Measurements from ENCODE around the gene OSBPL3.

GRCh38 chr7:24883622-24884013 is 96.4 kb downstream of the OSBPL3 start:
- TF ChIP-seq CTCF (IDR thresholded peaks at IDR 0.05) (no peak), POLR2A (IDR thresholded peaks at IDR 0.05) (no peak)

Data from uterus (tissue), 2 donors.